Adipose tissue (tissue), 3 donors: Measurements from ENCODE around the gene BRPF1. TPM values are rescaled to one million over a fixed set of nuclear protein-coding genes. Genes with fewer than 3 reads are reported as not detected.

ENCODE experiments used
- H3K27ac ChIP-seq: one replicate; pipeline ENCODE4 v1.5.1; 2013; ENCODE audit warnings: low read depth, low read length
- WGBS, 3 donors: extraction: QIAGEN DNeasy Blood & Tissue Kit; methylation state at CpG; one replicate each; pipeline ENCODE4 v1.1.7; 2013; 5-methylcytosine and 5-hydroxymethylcytosine counted together
- polyA plus RNA-seq, 3 donors: library from polyadenylated mRNA; stranded (reverse); fragments of 200-250 nt; gene quantifications; one replicate each; pipeline ENCODE4 v1.2.3, GENCODE V29; 2013
- donor health status: healthy with polysubstance abuse.
- donor health status: Bipolar disorder and iron deficiency.
- donor health status: healthy.

BRPF1 gene
- polyA plus RNA-seq, 3 donors, result 4.8 to 12.8 (median 7.5) TPM

DNA sequence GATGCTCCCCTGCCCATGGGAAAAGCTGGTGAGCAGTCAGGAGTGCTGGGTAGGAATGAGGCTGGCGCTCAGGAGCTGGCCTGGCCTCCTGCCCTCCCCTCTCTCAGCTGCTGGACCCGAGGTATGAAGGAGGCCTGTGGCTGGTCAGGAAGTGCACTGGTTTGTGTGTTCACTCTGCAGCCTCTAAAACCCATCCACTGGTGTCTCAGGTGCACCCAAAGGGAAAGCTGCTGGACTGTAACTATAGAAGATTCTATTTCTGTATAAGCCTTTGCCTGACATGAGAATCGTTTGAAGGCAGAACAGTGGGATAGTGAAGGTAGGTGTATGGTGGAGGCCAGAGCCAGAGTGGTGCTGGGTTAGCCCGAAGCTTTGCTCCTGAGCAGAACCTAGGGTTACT lies 33.6 kb upstream of the BRPF1 start:
- H3K27ac ChIP-seq, result no peak overlapping the region
- 72 to 82% (median 80%) methylated on average over 4 of the region's 4 CpGs for WGBS, 3 donors

DNA sequence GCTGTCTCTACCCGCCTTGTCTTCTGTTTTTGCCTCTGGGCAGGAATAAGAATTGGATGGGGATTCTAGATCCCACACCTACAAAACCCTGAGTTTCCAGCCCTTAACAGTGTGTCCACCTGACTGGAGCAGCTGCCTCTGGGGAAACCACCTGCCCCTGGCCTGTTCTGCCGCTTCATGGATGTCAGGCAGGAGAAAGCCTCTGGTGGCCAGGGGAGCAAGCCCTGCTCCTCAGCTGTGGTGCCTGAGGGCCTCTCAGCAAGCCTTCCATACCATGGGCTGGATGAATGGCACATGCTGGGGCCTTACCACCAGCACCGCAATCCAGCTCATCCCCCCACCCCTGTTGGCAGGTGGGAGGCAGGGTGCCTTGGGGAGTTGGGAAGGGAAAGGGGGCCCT lies 33.2 kb upstream of the BRPF1 start:
- WGBS, 3 donors, result 97 to 98% (median 97%) methylated on average over 3 of the region's 3 CpGs

GRCh38 chr3:9700536-9700935 lies 31.0 kb upstream of the BRPF1 start:
- H3K27ac ChIP-seq, result no peak overlapping the region
- WGBS, 3 donors, result 79 to 87% (median 80%) methylated on average over 2 of the region's 2 CpGs

More for the DNA sequence above, 33.2 kb upstream of the BRPF1 start:
- no peak overlapping the region for H3K27ac ChIP-seq

GRCh38 chr3:9701006-9701405 lies 30.5 kb upstream of the BRPF1 start:
- H3K27ac ChIP-seq, result no peak overlapping the region
- WGBS, 3 donors, result 92 to 94% (median 94%) methylated on average over 7 of the region's 7 CpGs

DNA sequence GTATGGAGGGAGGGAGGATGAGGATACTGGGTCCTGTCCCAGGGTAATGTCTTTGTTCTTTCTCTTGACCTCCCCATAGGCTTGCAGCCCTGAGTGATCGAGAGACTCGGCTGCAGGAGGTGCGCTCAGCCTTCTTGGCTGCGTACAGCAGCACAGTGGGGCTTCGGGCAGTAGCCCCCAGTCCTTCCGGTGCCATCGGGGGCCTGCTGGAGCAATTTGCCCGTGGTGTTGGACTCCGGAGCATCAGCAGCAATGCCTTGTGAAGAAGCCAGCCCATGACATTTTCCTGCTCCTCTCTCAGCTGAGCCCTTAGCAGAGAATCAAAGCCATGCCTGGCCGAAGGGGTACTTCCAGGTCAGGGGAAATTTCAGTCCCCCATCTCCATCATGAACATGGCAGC lies 29.8 kb upstream of the BRPF1 start:
- H3K27ac ChIP-seq, result no peak overlapping the region
- WGBS, 3 donors, result 95% methylated on average over 10 of the region's 10 CpGs

GRCh38 chr3:9703240-9703639 lies 28.3 kb upstream of the BRPF1 start:
- no peak overlapping the region for H3K27ac ChIP-seq
- 80 to 90% (median 85%) methylated on average over 4 of the region's 4 CpGs for WGBS, 3 donors

- WGBS, 3 donors, result 2 to 6% (median 3%) methylated on average over 43 to 56 of the region's 56 CpGs
- H3K27ac ChIP-seq, result no peak within 1 kb of the TSS
Measured at GRCh38 chr3:9703736-9704346, 27.7 kb upstream of the BRPF1 start, which contains the start of gene CPNE9. Gene CPNE9 (plus strand): TSS chr3:9703833. CDS start chr3:9703997, 164 bp downstream.

DNA sequence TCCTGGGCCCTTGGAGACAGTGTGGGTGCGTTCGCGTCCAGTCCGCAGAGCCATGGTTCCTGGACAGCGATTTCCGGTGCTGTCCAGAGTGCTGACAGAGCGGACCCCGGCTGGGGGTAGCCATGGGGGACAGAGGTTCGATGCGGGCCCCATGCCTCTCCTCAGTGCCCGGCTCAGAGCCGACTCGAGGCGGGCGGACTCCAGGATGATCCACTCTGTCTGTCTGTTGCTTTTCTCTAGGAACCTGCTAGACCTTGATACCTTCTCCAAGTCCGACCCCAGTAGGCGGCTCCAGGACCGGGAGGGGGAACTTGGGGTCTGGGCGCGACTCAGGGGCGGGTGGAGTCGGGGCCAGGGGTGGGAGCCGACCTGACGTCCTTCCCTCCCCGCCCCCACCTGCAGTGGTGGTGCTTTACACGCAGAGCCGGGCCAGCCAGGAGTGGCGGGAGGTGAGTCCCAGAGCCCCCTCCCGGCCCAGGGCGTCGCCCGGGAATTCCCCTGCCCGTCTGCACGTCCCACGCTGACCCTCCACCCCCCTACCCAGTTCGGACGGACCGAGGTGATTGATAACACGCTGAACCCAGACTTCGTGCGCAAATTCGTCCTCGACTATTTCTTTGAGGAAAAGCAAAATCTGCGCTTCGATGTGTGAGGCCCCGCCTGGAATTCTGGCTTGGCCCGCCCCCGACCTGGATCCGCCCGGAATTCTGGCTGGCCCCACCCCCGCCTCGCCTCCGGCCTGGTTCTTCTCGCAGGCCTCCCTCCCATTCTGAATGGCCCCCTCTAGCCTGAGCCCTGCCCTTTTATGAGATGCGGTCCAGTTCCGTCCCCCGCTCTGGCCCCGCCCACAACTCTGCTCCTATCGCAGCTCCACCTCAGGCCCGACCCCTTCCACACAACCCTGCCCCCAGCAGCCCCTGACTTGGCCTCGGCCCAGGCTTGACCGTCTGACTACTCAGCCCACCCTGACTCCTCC lies 26.9 kb upstream of the BRPF1 start:
- no peak overlapping the region for H3K27ac ChIP-seq
- WGBS, 3 donors, result 1 to 3% (median 3%) methylated on average over 59 to 62 of the region's 62 CpGs

GRCh38 chr3:9710174-9710739 lies 21.3 kb upstream of the BRPF1 start:
- WGBS, 3 donors, result 74 to 89% (median 81%) methylated on average over 3 of the region's 3 CpGs
- H3K27ac ChIP-seq, result no peak overlapping the region

- WGBS, 3 donors, result 67 to 98% (median 74%) methylated on average over 2 of the region's 2 CpGs
- H3K27ac ChIP-seq, result no peak overlapping the region
Measured at GRCh38 chr3:9712415-9712814, 19.1 kb upstream of the BRPF1 start.

DNA sequence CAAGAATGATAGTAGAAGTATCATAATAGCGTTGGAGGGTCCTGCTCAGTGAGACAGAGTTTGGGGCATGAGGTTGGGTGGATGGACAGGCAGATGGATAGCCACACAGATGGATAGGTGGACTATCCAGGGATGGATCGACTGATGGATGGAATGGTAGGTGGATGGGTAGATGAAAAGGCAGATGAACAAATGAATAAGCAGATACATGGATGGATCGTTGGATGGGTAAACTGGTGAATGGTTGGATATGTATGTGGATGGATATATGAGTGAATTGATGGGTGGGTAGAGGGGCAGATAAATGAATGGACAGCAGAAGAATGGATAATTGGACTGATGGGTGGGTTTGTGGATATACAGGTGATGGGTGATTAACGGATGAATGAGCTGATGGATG lies 18.4 kb upstream of the BRPF1 start:
- 75 to 93% (median 88%) methylated on average over 4 of the region's 4 CpGs for WGBS, 3 donors

DNA sequence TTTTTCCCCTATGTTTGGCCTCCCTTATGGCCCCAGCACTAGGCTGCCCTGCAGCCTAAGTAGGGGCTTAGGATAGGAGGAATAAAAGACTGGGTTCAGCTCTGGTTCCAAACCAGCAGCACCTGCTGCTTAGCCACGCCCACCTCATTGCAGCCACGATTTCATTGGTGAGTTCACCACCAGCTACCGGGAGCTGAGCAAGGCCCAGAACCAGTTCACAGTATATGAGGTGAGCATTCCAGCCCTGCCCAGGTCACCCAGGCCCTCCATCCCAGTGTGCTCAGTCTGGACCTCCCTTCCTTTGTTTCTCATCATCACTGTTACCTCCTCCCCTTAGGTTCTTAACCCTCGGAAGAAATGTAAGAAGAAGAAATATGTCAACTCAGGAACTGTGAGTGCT lies 16.4 kb upstream of the BRPF1 start:
- 15 to 29% (median 18%) methylated on average over 4 of the region's 4 CpGs for WGBS, 3 donors
- H3K27ac ChIP-seq, result no peak overlapping the region

More for the DNA sequence above, 18.4 kb upstream of the BRPF1 start:
- no peak overlapping the region for H3K27ac ChIP-seq

GRCh38 chr3:9715764-9716437 lies 15.6 kb upstream of the BRPF1 start:
- WGBS, 3 donors, result 17 to 46% (median 21%) methylated on average over 6 of the region's 6 CpGs
- no peak overlapping the region for H3K27ac ChIP-seq

- H3K27ac ChIP-seq, result no peak overlapping the region
- WGBS, 3 donors, result 65 to 79% (median 73%) methylated on average over 5 of the region's 5 CpGs
Measured at GRCh38 chr3:9716801-9717555, 14.6 kb upstream of the BRPF1 start.

DNA sequence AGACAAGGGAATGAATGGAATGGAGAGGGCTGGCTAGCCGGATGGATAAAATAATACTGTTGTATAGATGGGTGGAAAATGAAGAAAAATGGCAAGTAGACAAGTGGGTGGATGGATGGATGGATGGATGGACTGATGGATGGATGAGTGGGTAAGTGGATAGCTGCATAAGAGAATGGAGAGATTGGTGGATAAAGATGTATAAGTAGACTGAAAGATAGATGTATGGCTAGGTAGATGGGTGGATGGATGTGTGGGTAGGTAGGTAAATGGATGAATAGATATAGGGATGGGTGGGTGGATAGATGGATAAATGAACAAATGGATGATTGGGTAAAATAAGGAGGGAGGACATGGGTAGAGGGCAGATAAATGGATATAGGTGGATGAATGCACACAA lies 14.0 kb upstream of the BRPF1 start:
- 61 to 91% (median 84%) methylated on average over 1 of the region's 1 CpG for WGBS, 3 donors
- no peak overlapping the region for H3K27ac ChIP-seq

DNA sequence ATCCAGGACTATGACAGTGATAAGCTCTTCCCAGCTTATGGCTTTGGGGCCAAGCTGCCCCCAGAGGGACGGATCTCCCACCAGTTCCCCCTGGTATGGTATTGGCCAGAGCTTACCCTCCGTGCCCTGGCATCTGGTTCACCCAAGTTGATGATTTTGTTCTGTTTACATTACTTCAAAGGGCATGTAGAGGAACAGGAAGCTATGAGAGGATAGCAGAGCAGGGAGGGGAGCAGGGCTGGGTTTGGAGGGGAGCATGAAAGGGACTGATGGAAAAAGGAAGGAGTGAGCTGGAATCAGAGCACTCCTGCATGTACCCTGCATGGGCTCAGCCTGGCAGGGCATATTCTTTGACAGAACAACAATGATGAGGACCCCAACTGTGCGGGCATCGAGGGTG lies 13.4 kb upstream of the BRPF1 start:
- 58 to 75% (median 72%) methylated on average over 4 of the region's 4 CpGs for WGBS, 3 donors
- no peak overlapping the region for H3K27ac ChIP-seq

GRCh38 chr3:9721015-9721699 lies 10.4 kb upstream of the BRPF1 start:
- no peak overlapping the region for H3K27ac ChIP-seq
- WGBS, 3 donors, result 34 to 61% (median 57%) methylated on average over 7 of the region's 7 CpGs

- H3K27ac ChIP-seq, result no peak overlapping the region
- 69 to 95% (median 86%) methylated on average over 2 of the region's 2 CpGs for WGBS, 3 donors
Measured at GRCh38 chr3:9721700-9722060, 9.9 kb upstream of the BRPF1 start.
